Caco-2 (cell line): ENCODE results near the gene HEATR5A. TPM values are rescaled to one million over a fixed set of nuclear protein-coding genes. Genes with fewer than 3 reads are reported as not detected.
"Not testable (repeated sequence)": the region's sequence is repeated elsewhere in the genome, so short reads cannot be mapped to it uniquely, and the experiment has no call there.

ENCODE experiments used
- BruUV-seq: library from RNA; stranded (reverse); fragments of 400-500 nt; replicated peaks from 2 replicates; lab custom pipeline; 2021; lab: Mats Ljungman, UMichigan
- CTCF ChIA-PET: fragments of 300-600 bp; sonication (Branson Sonifier 250); formaldehyde crosslinking; loops from one replicate; lab custom pipeline; 2022; ENCODE audit warnings: antibody characterized with exemption; lab: Charles Lee
- POLR2A ChIA-PET: fragments of 300-600 bp; sonication (Branson Sonifier 250); formaldehyde crosslinking; loops from one replicate; lab custom pipeline; 2022; ENCODE audit warnings: antibody characterized with exemption; lab: Charles Lee
- DNase-seq, 2 experiments: peaks; one replicate each; pipeline versions ENCODE4 v3.0.0 to v3.0.0-alpha.2; 2020 to 2022
- H3K27me3 ChIP-seq: replicated peaks from 2 replicates; pipeline ENCODE4 v1.6.0; 2011; ENCODE audit warnings: low read length; ENCODE audit not compliant: control insufficient read depth, insufficient read depth
- H3K36me3 ChIP-seq: 2 replicates; pipeline ENCODE4 v1.5.1; 2011; ENCODE audit warnings: low read length; ENCODE audit not compliant: control insufficient read depth, insufficient read depth
- H3K4me1 ChIP-seq: fragments of 250-450 bp; sonication (Bioruptor Pico); 2 replicates; pipeline ENCODE4 v1.5.1; 2020; ENCODE audit warnings: mild to moderate bottlenecking
- H3K4me3 ChIP-seq: 2 replicates; pipeline ENCODE4 v1.5.1; 2011; ENCODE audit warnings: low read depth, mild to moderate bottlenecking, control low read depth, low read length
- H3K9me3 ChIP-seq: fragments of 250-450 bp; sonication (Bioruptor Pico); 2 replicates; pipeline ENCODE4 v1.5.1; 2020; ENCODE audit warnings: mild to moderate bottlenecking, moderate library complexity
- H3K27ac Mint-ChIP-seq: one replicate; pipeline ENCODE4 v1.8.0; 2022; ENCODE audit warnings: mixed read lengths; ENCODE audit not compliant: unreplicated experiment
- H3K27me3 Mint-ChIP-seq: one replicate; pipeline ENCODE4 v1.8.0; 2022; ENCODE audit warnings: mixed read lengths; ENCODE audit not compliant: insufficient read depth, unreplicated experiment
- H3K36me3 Mint-ChIP-seq: one replicate; pipeline ENCODE4 v1.8.0; 2022; ENCODE audit warnings: mild to moderate bottlenecking, mixed read lengths; ENCODE audit not compliant: insufficient read depth, unreplicated experiment
- H3K4me1 Mint-ChIP-seq: one replicate; pipeline ENCODE4 v1.8.0; 2022; ENCODE audit warnings: low read depth, mixed read lengths; ENCODE audit not compliant: unreplicated experiment
- H3K4me3 Mint-ChIP-seq: one replicate; pipeline ENCODE4 v1.8.0; 2022; ENCODE audit warnings: mild to moderate bottlenecking, moderate library complexity, mixed read lengths; ENCODE audit not compliant: unreplicated experiment
- H3K9me3 Mint-ChIP-seq: one replicate; pipeline ENCODE4 v1.8.0; 2022; ENCODE audit warnings: mixed read lengths; ENCODE audit not compliant: unreplicated experiment
- intact Hi-C: fragments of 100-400 bp; cut with micrococcal nuclease; formaldehyde crosslinking; loops from one replicate; pipeline ENCODE4 v1.10.0; 2022; ENCODE audit not compliant: unreplicated experiment
- total RNA-seq: library from RNA; stranded (reverse); gene quantifications from 2 replicates; pipeline ENCODE4 v1.2.3, GENCODE V29; 2022
- TF ChIP-seq, protein P1 (sequence below), 2 experiments: fragments of 200-600 bp in 1 of 2; IDR thresholded peaks; 1 replicate in 1 of 2; 2 replicates in 1 of 2; pipeline versions ENCODE4 v1.5.1 to v1.8.0; 2011 to 2022; ENCODE audit warnings: antibody characterized with exemption in 1 of 2, control low read depth in 1 of 2, inconsistent platforms in 1 of 2, low read depth in 1 of 2, low read length in 1 of 2, mild to moderate bottlenecking in 1 of 2, moderate library complexity in 1 of 2; ENCODE audit not compliant: insufficient read depth in 1 of 2, severe bottlenecking in 1 of 2, unreplicated experiment in 1 of 2

Gene HEATR5A
- total RNA-seq, 1 experiment from 2014 or later, result 55.6 TPM

GRCh38 chr14:31261523-31261858, 158.9 kb downstream of the HEATR5A start:
- Histone ChIP-seq H3K27me3 (no peaks in the 10 kb centered on the region), H3K4me3 (no peak overlapping the region), H3K4me1 (peaks cover 63% of the 10 kb centered on the region), H3K9me3 (no peaks in the 10 kb centered on the region), H3K36me3 (peaks cover 1% of the 10 kb centered on the region)
- ChIA-PET POLR2A (no interaction called here), CTCF (interaction anchor here (0.6 to 1.8 kb wide), 2 partner anchors 54 to 117 kb away, joined by 3 to 4 read pairs; partner anchors contain the start of gene HECTD1)
- peaks cover 19% of the 10 kb centered on the region for H3K36me3 Mint-ChIP-seq
- H3K4me1 Mint-ChIP-seq, result peaks cover 37% of the 10 kb centered on the region
- H3K4me3 Mint-ChIP-seq, result no peak overlapping the region
- H3K9me3 Mint-ChIP-seq, result no peaks in the 10 kb centered on the region
- no TSS peak for BruUV-seq
- H3K27ac Mint-ChIP-seq, result peak overlapping the region; percentile 54
- no peak for DNase-seq
- no peaks in the 10 kb centered on the region for H3K27me3 Mint-ChIP-seq
- intact Hi-C loops, result no loop called here
- TF ChIP-seq, protein P1, sequence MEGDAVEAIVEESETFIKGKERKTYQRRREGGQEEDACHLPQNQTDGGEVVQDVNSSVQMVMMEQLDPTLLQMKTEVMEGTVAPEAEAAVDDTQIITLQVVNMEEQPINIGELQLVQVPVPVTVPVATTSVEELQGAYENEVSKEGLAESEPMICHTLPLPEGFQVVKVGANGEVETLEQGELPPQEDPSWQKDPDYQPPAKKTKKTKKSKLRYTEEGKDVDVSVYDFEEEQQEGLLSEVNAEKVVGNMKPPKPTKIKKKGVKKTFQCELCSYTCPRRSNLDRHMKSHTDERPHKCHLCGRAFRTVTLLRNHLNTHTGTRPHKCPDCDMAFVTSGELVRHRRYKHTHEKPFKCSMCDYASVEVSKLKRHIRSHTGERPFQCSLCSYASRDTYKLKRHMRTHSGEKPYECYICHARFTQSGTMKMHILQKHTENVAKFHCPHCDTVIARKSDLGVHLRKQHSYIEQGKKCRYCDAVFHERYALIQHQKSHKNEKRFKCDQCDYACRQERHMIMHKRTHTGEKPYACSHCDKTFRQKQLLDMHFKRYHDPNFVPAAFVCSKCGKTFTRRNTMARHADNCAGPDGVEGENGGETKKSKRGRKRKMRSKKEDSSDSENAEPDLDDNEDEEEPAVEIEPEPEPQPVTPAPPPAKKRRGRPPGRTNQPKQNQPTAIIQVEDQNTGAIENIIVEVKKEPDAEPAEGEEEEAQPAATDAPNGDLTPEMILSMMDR (IDR thresholded peaks at IDR 0.05; ENCODE audit: insufficient read depth in 1 of 2, low read depth in 1 of 2, low read length in 1 of 2, severe bottlenecking in 1 of 2, unreplicated experiment in 1 of 2), result no peak

DNA sequence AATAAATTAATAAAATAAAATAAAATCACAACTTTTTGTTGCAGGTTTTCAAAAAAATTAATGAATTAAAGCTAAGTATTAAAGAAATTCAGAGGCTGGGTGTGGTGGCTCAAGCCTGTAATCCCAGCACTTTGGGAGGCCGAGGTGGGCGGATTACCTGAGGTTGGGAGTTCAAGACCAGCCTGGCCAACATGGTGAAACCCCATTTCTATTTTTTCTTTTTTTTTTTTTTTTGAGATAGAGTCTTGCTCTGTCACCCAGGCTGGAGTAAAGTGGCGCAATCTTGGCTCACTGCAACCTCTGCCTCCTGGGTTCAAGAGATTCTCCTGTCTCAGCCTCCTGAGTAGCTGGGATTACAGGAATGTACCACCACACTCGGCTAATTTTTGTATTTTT, 161.3 kb downstream of the HEATR5A start:
- H3K4me3 ChIP-seq, H3K36me3 ChIP-seq, H3K4me3 Mint-ChIP-seq, H3K27me3 Mint-ChIP-seq, DNase-seq, H3K27ac Mint-ChIP-seq, H3K9me3 ChIP-seq, H3K9me3 Mint-ChIP-seq, H3K27me3 ChIP-seq, intact Hi-C loops, BruUV-seq: not testable (repeated sequence)
- POLR2A ChIA-PET, result interaction anchor here (0.6 kb wide), 1 partner anchor 41 kb away, joined by 3 read pairs; no protein-coding TSS in a partner anchor
- H3K4me1 Mint-ChIP-seq, result peaks cover 16% of the 10 kb centered on the region
- peaks cover 44% of the 10 kb centered on the region for H3K4me1 ChIP-seq
- CTCF ChIA-PET, result interaction anchor here (0.7 kb wide), 1 partner anchor 279 kb away, joined by 3 read pairs; no protein-coding TSS in a partner anchor
- H3K36me3 Mint-ChIP-seq, result peaks cover 11% of the 10 kb centered on the region

DNA sequence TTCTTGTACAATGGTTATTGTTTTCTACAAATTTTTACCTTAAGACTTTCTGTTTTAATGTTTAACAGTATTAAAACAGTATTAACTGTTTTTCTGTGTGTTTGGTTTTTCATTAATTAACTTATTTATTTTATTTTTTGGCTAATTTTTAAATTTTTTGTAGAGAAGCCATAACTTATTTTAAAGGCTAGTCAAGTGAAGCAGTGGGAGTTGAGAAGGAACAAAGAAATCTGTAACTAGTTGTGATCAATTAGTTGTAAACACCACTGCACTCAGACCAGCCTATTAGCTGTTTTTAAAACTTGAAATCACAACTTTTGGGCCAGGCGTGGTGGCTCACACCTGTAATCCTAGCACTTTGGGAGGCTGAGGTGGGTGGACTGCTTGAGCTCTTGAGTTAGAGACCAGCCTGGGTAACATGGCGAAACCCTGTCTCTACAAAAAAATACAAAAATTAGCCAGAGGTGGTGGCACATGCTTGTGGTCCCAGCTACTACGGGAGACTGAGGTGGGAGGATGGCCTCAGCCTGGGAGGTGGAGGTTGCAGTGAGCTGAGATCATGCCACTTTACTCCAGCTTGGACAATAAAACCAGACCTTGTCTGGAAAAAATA, 161.8 kb downstream of the HEATR5A start:
- POLR2A ChIA-PET, result interaction anchor here (0.6 to 1.7 kb wide), 4 partner anchors 29 to 162 kb away, joined by 3 to 9 read pairs (median 4); partner anchors contain the start of genes HEATR5A and HECTD1

DNA sequence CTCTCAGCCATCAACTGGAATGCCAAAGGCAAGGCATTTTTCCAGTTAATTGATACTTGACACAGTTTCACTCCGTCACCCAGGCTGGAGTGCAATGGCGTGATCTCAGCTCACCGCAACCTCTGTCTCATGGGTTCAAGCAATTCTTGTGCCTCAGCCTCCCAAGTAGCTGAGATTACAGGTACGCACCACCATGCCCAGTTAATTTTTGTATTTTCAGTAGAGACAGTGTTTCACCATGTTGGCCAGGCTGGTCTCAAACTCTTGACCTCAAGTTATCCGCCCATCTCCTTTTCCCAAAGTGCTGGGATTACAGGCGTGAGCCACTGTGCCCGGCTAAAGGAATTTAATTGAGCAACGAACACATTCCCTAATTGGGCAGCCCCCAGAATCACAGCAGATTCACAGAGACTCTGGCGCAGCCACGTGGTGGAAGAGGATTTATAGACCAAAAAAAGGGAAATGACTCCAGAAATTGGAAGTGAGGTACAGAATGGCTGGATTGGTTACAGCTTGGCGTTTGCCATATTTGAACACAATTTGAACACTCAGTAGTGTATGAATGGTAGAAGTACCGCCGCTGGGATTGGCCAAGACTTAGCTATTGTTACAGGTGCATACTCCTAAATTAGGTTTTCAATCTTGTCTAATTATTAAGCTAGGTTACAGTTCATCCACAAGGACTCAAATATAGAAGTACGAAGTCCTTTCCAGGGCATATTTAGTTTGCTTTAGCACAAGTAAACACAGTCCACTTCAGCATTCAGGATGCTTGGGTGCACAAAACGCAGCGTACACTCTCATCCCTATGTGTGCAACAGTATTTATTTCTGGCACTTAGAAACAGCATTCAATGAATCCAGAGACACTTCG, 162.6 kb downstream of the HEATR5A start:
- not testable (repeated sequence) for H3K27me3 Mint-ChIP-seq, H3K9me3 ChIP-seq, H3K9me3 Mint-ChIP-seq, H3K36me3 Mint-ChIP-seq, H3K4me3 Mint-ChIP-seq, H3K4me1 Mint-ChIP-seq, H3K27me3 ChIP-seq, H3K36me3 ChIP-seq, BruUV-seq, H3K4me3 ChIP-seq
- H3K4me1 ChIP-seq, result peaks cover 33% of the 10 kb centered on the region
- ChIA-PET CTCF (interaction anchor here (1.1 kb wide), 1 partner anchor 50 kb away, joined by 8 read pairs; the partner anchor contains the start of gene HECTD1), POLR2A (interaction anchor here (0.6 to 1.7 kb wide), 3 partner anchors 28 to 163 kb away, joined by 4 to 9 read pairs (median 5); partner anchors contain the start of genes HEATR5A and HECTD1)
- peak; percentile 47 to 51 for DNase-seq
- intact Hi-C loops, result loop anchor here (1.0 kb wide), 1 partner anchor 28 kb away; no protein-coding TSS in a partner anchor
- peak overlapping the region; percentile 11 for H3K27ac Mint-ChIP-seq

More for the DNA sequence above, 161.8 kb downstream of the HEATR5A start:
- Mint-ChIP-seq H3K36me3 (peaks cover 8% of the 10 kb centered on the region), H3K9me3 (no peaks in the 10 kb centered on the region), H3K27ac (no peak overlapping the region), H3K27me3 (no peaks in the 10 kb centered on the region), H3K4me1 (peaks cover 11% of the 10 kb centered on the region), H3K4me3 (no peak overlapping the region)
- Histone ChIP-seq H3K9me3 (no peaks in the 10 kb centered on the region), H3K4me3 (no peak overlapping the region), H3K36me3 (peaks cover 1% of the 10 kb centered on the region), H3K27me3 (no peaks in the 10 kb centered on the region), H3K4me1 (peaks cover 39% of the 10 kb centered on the region)
- TF ChIP-seq, protein P1 (IDR thresholded peaks at IDR 0.05; ENCODE audit: insufficient read depth in 1 of 2, low read depth in 1 of 2, low read length in 1 of 2, severe bottlenecking in 1 of 2, unreplicated experiment in 1 of 2), result no peak
- CTCF ChIA-PET, result interaction anchor here (1.1 kb wide), 1 partner anchor 51 kb away, joined by 8 read pairs; the partner anchor contains the start of gene HECTD1
- BruUV-seq, result no TSS peak
- intact Hi-C loops, result loop anchor here (1.0 kb wide), 1 partner anchor 29 kb away; no protein-coding TSS in a partner anchor
- no peak for DNase-seq
